Activated naive CD4-positive, alpha-beta T cell treated with anti-CD3 and anti-CD28 coated beads, Interleukin-2, amount 10 ng/mL, durations not matched to agents 7 days and 5 days (primary cell): ENCODE results near the gene PMEPA1.

Source experiments
- CTCF ChIA-PET: fragments of 350-600 bp; sonication (Branson Sonifier 250); formaldehyde crosslinking; loops from one replicate; lab custom pipeline; 2021; ENCODE audit warnings: antibody characterized with exemption; lab: Charles Lee
- DNase-seq: peaks from one replicate; pipeline ENCODE4 v3.0.0-alpha.2; 2020
- H3K27ac Mint-ChIP-seq: one replicate; pipeline ENCODE4 v1.8.0; 2021; ENCODE audit warnings: mild to moderate bottlenecking, moderate library complexity, mixed read lengths
- H3K27me3 Mint-ChIP-seq: one replicate; pipeline ENCODE4 v1.8.0; 2021; ENCODE audit warnings: mild to moderate bottlenecking, mixed read lengths
- H3K36me3 Mint-ChIP-seq: one replicate; pipeline ENCODE4 v1.8.0; 2021; ENCODE audit warnings: mixed read lengths
- H3K4me1 Mint-ChIP-seq: one replicate; pipeline ENCODE4 v1.8.0; 2021; ENCODE audit warnings: mixed read lengths
- H3K4me3 Mint-ChIP-seq: one replicate; pipeline ENCODE4 v1.8.0; 2021; ENCODE audit warnings: mild to moderate bottlenecking, moderate library complexity, mixed read lengths
- H3K9me3 Mint-ChIP-seq: one replicate; pipeline ENCODE4 v1.8.0; 2021; ENCODE audit warnings: mixed read lengths

Gene PMEPA1

DNA sequence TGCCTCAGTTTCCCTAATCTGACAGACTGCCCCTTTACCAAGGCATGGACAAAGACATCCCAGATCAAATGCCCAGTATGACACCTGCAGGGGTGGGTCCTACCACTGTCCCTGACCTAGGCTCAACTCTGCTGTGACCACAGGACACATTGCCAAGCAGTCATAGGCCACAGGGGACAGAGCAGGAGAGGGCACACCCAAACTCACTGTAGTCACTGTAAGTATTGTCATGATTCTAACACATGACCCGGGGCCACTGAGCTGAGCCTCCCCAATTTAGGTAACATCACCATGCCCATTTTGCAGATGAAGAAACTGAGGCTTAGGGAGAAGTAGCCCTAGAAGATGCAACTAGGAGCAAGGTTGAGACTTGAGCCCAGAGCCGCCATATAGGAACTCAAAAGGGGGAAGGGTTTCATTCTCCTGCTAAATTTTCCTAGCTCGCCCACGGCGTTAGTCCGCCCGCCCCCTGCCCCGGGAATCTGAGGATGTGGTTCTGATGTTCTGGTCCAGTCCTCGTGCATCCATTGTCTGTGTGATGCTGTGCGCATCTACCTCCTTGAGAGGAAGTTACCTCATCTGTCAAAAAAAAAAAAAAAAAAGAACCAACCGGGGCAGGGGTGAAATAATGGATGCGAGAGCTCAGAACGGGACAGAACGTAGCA is 44.8 kb downstream of the PMEPA1 start:
- H3K27me3 Mint-ChIP-seq, result no peaks in the 10 kb centered on the region
- H3K4me1 Mint-ChIP-seq, result no peaks in the 10 kb centered on the region
- no peak for DNase-seq
- H3K27ac Mint-ChIP-seq, result no peak overlapping the region
- no peak overlapping the region for H3K4me3 Mint-ChIP-seq
- CTCF ChIA-PET, result no interaction called here
- H3K36me3 Mint-ChIP-seq, result no peaks in the 10 kb centered on the region
- H3K9me3 Mint-ChIP-seq, result peaks cover 6% of the 10 kb centered on the region

DNA sequence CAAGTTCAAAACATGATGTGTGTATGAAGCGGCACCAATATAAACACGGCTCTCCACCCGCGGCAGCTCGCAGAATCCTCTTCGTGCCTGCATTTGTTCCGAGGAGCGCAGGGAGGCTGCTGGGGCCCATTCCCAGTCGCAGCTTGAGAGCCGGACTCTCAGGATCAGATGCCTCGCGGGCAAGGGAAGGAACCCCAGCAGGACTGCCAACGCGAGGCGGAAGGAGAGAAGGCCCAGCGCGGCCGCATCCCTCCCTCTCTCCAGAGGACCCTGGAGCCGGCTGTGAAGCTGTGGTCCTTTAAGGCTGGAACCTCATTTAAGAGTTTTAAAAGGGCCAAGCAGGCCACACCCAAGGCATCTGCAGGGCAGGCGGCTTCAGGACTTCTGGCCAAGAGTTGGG is 45.3 kb downstream of the PMEPA1 start:
- H3K9me3 Mint-ChIP-seq, result peaks cover 6% of the 10 kb centered on the region
- no peak for DNase-seq
- no peaks in the 10 kb centered on the region for H3K36me3 Mint-ChIP-seq
- CTCF ChIA-PET, result no interaction called here
- peaks cover 2% of the 10 kb centered on the region for H3K27me3 Mint-ChIP-seq
- H3K4me1 Mint-ChIP-seq, result peaks cover under 1% of the 10 kb centered on the region
- no peak overlapping the region for H3K27ac Mint-ChIP-seq
- no peak overlapping the region for H3K4me3 Mint-ChIP-seq

DNA sequence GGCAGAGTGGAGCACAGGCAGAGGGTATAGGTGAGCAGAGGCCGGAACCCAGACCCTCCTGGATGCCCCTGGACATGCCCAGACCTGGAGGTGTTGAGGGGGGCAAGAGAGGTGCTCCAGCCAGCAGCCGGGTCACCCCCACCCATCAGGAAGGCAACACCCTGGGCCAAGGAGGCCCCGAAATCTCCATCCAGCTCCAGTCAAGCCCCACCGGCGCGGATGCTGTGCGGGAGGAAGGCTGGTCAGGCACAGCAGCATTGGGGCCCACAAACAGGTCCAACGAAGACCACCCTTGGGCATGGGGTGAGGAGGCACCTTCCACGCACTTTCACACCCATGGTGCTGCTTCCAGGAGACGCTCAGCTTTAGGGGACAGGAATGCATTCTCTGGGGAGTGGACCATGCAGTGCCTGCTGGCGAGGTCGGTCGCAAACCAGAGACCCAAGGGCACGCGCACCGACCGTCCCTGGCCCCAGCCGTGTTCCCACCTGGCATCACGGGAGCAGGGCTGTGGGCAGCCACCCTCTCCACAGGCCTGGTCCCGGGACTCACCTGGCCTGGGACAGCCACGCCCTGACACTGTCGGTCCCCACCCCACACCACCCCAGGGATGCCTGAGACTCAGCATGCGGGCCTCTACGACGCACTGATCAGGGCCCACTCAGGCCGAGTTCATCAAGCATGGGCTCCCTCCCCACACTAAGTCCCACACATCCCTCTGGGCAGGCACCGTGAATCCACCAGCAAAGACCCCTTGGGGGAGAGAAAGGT is 45.9 kb downstream of the PMEPA1 start:
- CTCF ChIA-PET, result no interaction called here
- DNase-seq, result no peak
- Mint-ChIP-seq H3K36me3 (no peaks in the 10 kb centered on the region), H3K4me1 (peaks cover 6% of the 10 kb centered on the region), H3K27ac (no peak overlapping the region), H3K9me3 (peaks cover 6% of the 10 kb centered on the region), H3K27me3 (peaks cover 8% of the 10 kb centered on the region), H3K4me3 (no peak overlapping the region)

DNA sequence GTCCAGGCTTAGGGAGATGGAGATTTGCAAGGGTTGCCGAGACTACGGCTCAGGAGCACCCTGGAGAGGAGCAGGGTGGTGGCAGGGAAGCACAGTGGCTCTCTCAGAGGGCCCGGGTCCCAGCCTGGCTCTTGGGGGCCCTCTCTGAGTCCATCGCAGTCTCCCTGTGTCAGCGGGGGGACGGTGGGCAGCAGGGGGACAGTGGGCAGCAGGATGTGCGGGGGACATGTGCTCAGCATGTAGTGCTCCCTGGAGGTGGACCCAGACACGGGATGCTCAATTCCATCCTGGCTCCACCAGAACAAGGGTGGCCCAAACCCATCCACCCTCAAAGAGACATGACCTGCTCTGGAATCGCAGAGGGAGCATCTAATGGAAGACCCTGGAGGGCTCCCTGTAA is 46.6 kb downstream of the PMEPA1 start:
- Mint-ChIP-seq H3K36me3 (no peaks in the 10 kb centered on the region), H3K4me1 (peaks cover 11% of the 10 kb centered on the region), H3K4me3 (no peak overlapping the region), H3K9me3 (peaks cover 6% of the 10 kb centered on the region), H3K27ac (no peak overlapping the region), H3K27me3 (peaks cover 13% of the 10 kb centered on the region)
- no peak for DNase-seq
- CTCF ChIA-PET, result no interaction called here

DNA sequence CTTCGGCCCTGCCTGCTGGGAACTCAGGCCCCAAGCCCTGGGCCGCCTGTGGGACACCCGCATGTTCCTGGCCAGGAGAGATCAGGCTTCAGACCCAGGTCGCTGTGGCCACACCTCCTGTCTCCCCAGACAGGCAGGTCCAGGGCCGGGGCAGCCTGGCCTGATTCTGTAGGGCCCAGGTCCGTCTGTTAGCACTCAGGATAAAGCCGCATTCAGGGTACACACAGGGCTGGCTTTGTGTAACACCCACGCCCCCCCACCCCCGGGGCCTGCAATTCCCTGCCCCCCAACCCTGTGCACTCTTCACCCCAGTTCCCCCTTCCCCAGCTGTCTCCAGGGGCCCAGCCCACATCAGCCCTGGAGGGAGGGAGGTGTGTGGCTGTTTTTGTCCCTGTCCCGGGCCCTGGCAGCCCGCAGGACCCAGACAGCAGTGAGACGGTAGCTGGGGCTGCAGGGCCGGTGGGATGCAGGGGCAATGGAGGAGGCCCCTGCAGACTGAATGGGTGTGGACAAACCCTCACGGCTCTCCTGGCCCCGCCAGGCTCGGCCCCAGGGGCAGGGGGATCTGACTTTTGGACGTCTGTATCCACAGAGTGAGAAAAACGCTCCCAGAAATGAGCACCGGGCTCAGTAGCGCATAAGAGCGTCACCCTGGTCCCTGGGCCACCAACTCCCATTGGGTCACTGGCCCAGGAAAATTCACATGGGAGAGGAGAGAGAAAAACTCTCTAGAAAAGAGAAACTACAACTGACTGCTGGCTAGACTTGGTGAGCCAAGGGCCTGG is 47.2 kb downstream of the PMEPA1 start:
- peaks cover 19% of the 10 kb centered on the region for H3K27me3 Mint-ChIP-seq
- no peak overlapping the region for H3K27ac Mint-ChIP-seq
- peak; percentile 16 for DNase-seq
- no peak overlapping the region for H3K4me3 Mint-ChIP-seq
- CTCF ChIA-PET, result no interaction called here
- H3K36me3 Mint-ChIP-seq, result peaks cover 3% of the 10 kb centered on the region
- H3K4me1 Mint-ChIP-seq, result peaks cover 16% of the 10 kb centered on the region
- H3K9me3 Mint-ChIP-seq, result peaks cover 6% of the 10 kb centered on the region

DNA sequence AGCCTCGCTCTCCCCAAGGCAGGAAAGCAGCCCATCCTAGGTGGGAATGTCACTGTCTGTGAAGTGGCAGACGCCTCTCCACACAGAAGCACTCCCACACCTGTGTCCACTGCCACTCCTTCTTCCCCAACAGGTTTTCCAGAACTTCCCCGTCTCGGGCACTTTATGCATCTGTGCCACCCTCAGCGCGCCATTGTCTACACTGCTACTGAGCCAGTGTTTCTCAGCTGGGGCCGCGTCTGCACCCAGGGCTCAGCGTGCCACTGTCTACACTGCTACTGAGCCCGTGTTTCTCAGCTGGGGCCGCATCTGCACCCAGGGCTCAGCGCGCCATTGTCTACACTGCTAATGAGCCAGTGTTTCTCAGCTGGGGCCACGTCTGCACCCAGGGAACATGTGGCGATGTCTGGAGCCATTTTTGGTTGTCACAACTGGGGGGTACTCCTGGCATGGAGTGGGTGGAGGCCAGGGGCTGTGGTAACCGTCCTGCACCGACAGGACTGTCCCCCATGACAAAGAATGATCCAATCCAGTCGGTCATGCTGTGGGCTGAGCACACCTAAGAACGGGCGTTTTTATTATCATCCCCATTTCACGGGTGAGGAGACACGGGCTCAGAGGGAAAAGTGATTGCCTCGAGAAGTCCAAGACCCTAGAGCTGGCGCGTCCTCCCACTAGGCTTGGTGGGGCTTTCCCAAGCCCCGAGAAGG is 47.9 kb downstream of the PMEPA1 start:
- peaks cover 3% of the 10 kb centered on the region for H3K36me3 Mint-ChIP-seq
- peaks cover 19% of the 10 kb centered on the region for H3K27me3 Mint-ChIP-seq
- H3K4me1 Mint-ChIP-seq, result peaks cover 22% of the 10 kb centered on the region
- no peak overlapping the region for H3K4me3 Mint-ChIP-seq
- DNase-seq, result no peak
- CTCF ChIA-PET, result no interaction called here
- H3K27ac Mint-ChIP-seq, result no peak overlapping the region
- peaks cover 6% of the 10 kb centered on the region for H3K9me3 Mint-ChIP-seq

DNA sequence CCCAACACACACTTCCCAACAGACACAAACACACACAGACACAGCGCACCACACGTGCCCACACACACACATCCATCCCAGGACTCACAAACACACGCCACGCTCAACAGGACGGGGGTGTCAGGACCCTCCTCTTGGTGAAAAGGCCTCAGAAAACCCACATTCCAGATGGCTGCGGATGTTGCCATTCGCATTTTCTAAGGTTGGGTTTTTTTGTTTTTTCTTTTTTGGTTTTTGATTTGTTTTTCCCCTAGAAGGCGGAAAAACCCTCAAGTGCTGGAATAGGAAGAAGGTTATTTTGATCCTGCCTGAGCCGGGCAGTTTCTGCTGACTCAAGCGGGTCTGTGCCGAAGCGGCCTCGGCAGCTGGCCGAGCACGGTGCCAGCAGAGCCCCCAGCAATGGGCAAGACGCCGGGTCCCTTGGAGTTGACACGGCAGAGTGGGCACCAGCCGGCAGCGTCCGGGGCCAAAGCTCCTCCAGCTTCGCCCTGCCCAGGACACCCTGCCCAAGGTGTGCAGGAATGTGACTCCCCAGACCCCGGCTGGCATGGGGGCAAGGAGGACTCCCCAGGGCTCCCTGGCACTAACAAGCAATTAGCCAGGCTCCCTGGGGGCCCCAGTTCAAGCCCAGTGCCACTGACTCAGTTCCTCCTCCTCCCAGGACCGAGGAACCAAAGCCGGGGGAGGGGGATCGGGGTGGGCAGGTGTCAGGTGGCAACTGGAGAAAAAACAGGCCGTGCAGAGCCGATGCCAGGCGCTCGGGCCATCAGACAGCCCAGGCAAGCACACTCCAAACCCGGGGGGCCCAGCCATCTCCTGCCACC is 48.7 kb downstream of the PMEPA1 start:
- peaks cover 3% of the 10 kb centered on the region for H3K36me3 Mint-ChIP-seq
- H3K9me3 Mint-ChIP-seq, result peaks cover 6% of the 10 kb centered on the region
- H3K4me1 Mint-ChIP-seq, result peaks cover 25% of the 10 kb centered on the region
- H3K27ac Mint-ChIP-seq, result no peak overlapping the region
- CTCF ChIA-PET, result no interaction called here
- no peak overlapping the region for H3K4me3 Mint-ChIP-seq
- peak; percentile 11 for DNase-seq
- peaks cover 20% of the 10 kb centered on the region for H3K27me3 Mint-ChIP-seq

DNA sequence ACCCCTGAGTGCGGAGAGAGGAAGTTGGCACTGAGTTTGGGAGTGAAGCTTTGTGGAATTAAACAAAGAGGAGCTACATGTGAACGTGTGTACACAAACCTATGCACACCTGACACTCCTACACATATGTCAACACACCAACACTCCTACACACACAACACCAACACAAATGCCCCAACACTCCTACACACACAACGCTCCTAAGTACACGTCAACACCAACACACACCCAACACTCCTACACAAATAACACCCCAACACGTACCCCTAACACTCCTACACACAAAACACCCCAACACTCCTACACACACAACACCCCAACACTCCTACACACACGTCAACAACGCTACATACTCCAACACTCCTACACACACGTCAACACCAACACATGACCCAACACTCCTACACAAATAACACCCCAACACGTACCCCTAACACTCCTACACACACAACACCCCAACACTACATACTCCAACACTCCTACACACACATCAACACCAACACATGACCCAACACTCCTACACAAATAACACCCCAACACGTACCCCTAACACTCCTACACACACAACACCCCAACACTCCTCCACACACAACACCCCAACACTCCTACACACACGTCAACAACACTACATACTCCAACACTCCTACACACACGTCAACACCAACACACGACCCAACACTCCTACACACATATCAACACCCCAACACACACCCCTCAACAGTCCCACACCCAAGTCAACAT is 49.5 kb downstream of the PMEPA1 start:
- DNase-seq, result peak; percentile 14
- peaks cover 3% of the 10 kb centered on the region for H3K36me3 Mint-ChIP-seq
- no peak overlapping the region for H3K27ac Mint-ChIP-seq
- peaks cover 6% of the 10 kb centered on the region for H3K9me3 Mint-ChIP-seq
- H3K27me3 Mint-ChIP-seq, result peaks cover 28% of the 10 kb centered on the region
- H3K4me1 Mint-ChIP-seq, result peaks cover 25% of the 10 kb centered on the region
- CTCF ChIA-PET, result interaction anchor here (1.5 kb wide), 1 partner anchor 8 kb away, joined by 4 read pairs; no protein-coding TSS in a partner anchor
- H3K4me3 Mint-ChIP-seq, result no peak overlapping the region

DNA sequence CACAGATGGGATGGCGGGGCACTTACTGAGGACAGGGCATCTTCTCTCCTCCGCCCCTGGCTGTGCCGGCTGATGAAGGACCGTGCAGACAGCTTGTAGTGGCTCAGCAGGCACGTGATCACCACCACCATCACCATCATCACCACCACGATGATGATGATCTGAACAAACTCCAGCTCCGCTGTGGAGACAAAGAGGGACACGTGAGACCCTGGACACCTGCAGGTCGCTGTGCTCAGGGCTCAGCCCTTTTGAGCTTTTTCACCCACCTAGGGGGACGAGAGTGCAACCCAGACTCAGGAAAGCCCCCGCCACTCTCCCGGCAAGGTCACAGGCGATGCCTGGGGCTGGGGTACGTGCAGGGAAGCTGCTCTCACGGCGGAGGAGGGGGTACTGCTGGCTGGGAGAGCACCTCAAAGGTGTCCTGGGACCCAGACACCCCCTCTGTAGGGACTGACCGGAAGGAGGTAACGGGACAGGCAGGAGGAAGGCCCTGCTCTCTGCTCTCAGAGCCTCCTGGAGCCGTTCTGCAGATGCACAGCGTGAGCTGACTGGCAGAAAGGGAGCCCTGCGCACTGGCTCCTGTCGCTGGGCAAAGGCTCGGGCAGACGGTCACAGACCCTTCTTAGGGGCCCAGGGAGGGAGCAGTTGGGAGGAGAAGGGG is 50.2 kb downstream of the PMEPA1 start:
- peaks cover 6% of the 10 kb centered on the region for H3K9me3 Mint-ChIP-seq
- CTCF ChIA-PET, result interaction anchor here (1.5 kb wide), 1 partner anchor 9 kb away, joined by 4 read pairs; no protein-coding TSS in a partner anchor
- peak; percentile 13 for DNase-seq
- H3K4me1 Mint-ChIP-seq, result peaks cover 25% of the 10 kb centered on the region
- no peak overlapping the region for H3K4me3 Mint-ChIP-seq
- H3K36me3 Mint-ChIP-seq, result peaks cover 3% of the 10 kb centered on the region
- H3K27ac Mint-ChIP-seq, result no peak overlapping the region
- peaks cover 35% of the 10 kb centered on the region for H3K27me3 Mint-ChIP-seq

DNA sequence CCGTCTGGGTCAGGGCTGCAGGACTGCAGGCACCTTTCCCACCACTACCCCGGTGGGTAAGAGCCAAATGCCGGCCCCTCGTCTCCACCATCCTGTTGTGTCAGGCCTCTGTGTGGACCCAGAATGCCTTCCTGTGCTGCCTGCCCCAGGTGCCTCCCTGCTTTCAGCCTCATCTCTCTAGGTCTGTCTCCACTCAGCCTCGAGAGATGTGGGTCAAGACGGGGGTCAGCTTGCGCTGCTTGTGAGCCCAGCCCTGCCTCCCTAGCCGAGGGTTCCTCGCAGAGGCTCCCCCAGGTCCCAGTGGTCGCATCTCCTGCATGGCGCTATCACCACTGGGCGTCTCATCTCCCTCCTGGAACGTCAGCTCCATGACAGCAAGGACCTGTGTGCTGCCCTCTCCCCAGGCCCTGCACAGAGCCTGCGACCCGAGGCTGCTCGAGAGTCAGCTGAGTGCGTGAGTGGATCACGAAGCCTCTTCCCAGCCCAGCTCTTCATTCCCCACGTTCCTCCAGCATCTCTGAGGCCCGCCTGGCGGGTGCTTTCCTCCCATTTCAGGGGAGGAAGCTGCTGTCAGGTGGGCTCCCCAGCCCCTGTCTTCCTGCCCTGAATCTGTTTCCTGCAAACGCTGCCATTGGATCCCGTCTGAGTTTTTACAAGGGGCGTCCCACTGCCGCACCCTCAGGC is 50.8 kb downstream of the PMEPA1 start:
- no peak overlapping the region for H3K4me3 Mint-ChIP-seq
- H3K9me3 Mint-ChIP-seq, result peaks cover 6% of the 10 kb centered on the region
- peak; percentile 16 for DNase-seq
- peaks cover 41% of the 10 kb centered on the region for H3K27me3 Mint-ChIP-seq
- H3K27ac Mint-ChIP-seq, result no peak overlapping the region
- H3K36me3 Mint-ChIP-seq, result peaks cover 3% of the 10 kb centered on the region
- CTCF ChIA-PET, result interaction anchor here (1.1 to 1.5 kb wide), 2 partner anchors 10 to 24 kb away, joined by 3 to 4 read pairs; no protein-coding TSS in a partner anchor
- H3K4me1 Mint-ChIP-seq, result peaks cover 30% of the 10 kb centered on the region

DNA sequence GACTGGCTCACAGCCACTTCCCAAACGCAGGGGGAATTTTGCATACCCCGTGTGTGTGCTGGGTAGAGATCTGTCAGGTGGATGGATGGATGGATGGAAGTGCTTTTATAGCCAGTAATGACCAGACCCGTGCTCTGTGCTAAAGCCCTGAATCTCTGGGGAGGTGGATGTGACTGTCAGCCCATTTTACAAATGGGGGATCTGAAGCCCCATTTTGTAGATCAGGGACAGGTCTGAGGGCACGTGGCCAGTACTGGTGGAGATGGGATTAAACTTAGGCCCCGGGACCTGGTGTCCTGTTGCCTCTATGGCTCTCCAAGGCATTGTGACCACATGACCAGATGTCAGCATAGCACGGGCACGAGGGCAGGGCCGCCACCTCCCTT is 51.4 kb downstream of the PMEPA1 start:
- Mint-ChIP-seq H3K4me1 (peaks cover 30% of the 10 kb centered on the region), H3K27ac (no peak overlapping the region), H3K4me3 (no peak overlapping the region), H3K36me3 (peaks cover 3% of the 10 kb centered on the region), H3K9me3 (peaks cover 6% of the 10 kb centered on the region), H3K27me3 (peaks cover 47% of the 10 kb centered on the region)
- CTCF ChIA-PET, result interaction anchor here (1.1 kb wide), 1 partner anchor 24 kb away, joined by 3 read pairs; no protein-coding TSS in a partner anchor
- no peak for DNase-seq
